Testis (tissue), 2 donors: ENCODE results near the gene AFAP1.

Source experiments
- POLR2A ChIP-seq: fragments of 450-650 bp; IDR thresholded peaks from one replicate; pipeline ENCODE4 v1.6.1; 2017; ENCODE audit warnings: antibody characterized with exemption, mild to moderate bottlenecking, moderate library complexity
- TF ChIP-seq, protein P1 (sequence below), 3 experiments: fragments of 450-650 bp in 2 of 3; fragments of 200-600 bp in 1 of 3; sonication (generic) in 1 of 3; IDR thresholded peaks; one replicate each; pipeline ENCODE4 v1.5.1; 2016 to 2019; ENCODE audit warnings: antibody characterized with exemption in 3 of 3, mild to moderate bottlenecking in 2 of 3, moderate library complexity in 1 of 3

DNA sequence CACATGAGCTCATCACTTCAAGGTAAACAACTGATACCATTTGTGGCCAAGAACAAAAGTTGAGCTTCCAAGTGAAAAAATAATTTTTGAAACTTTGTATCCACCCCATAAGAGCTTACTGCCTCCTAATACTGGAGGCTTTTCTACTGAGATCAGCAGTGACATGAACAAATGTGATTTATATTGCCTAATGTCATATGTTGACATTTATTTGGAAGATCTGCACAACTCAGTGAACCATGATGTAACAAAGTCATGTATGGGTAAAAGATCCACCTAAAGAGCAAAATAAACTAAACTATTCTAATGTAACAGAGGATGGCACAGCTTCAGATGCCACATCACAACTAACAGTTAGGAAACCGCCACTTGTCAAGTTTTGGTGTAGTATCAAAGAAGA, 65.8 kb downstream of the AFAP1 start:
- TF ChIP-seq, protein P1, sequence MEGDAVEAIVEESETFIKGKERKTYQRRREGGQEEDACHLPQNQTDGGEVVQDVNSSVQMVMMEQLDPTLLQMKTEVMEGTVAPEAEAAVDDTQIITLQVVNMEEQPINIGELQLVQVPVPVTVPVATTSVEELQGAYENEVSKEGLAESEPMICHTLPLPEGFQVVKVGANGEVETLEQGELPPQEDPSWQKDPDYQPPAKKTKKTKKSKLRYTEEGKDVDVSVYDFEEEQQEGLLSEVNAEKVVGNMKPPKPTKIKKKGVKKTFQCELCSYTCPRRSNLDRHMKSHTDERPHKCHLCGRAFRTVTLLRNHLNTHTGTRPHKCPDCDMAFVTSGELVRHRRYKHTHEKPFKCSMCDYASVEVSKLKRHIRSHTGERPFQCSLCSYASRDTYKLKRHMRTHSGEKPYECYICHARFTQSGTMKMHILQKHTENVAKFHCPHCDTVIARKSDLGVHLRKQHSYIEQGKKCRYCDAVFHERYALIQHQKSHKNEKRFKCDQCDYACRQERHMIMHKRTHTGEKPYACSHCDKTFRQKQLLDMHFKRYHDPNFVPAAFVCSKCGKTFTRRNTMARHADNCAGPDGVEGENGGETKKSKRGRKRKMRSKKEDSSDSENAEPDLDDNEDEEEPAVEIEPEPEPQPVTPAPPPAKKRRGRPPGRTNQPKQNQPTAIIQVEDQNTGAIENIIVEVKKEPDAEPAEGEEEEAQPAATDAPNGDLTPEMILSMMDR (IDR thresholded peaks at IDR 0.05) = no peak
- TF ChIP-seq POLR2A = no peak
